ENCODE measurements around the gene AHNAK2.
"Not testable (repeated sequence)": the region's sequence is repeated elsewhere in the genome, so short reads cannot be mapped to it uniquely, and the experiment has no call there.

Gene AHNAK2

GRCh38 chr14:104953896-104954656 is 24.1 kb downstream of the AHNAK2 start:
- no peak for TF ChIP-seq CTCF (IDR thresholded peaks at IDR 0.05; ENCODE audit: insufficient read depth, low read length, missing control alignments)
- CTCF ChIA-PET, result interaction anchor here (1.3 to 1.4 kb wide), 2 partner anchors 21 to 23 kb away, joined by 3 to 4 read pairs; no protein-coding TSS in a partner anchor

GRCh38 chr14:104953097-104953496 is 25.1 kb downstream of the AHNAK2 start:
- ChIA-PET CTCF (no interaction called here), POLR2A (no interaction called here)
- no peak overlapping the region for H3K4me3 ChIP-seq (ENCODE audit: low read depth, low read length)
- TF ChIP-seq CTCF (IDR thresholded peaks at IDR 0.05; ENCODE audit: insufficient read depth, low read length, missing control alignments), result no peak
- DNase-seq (ENCODE audit: low read depth, low spot score), result no peak

More at GRCh38 chr14:104953896-104954656, 24.1 kb downstream of the AHNAK2 start:
- POLR2A ChIA-PET, result no interaction called here
- H3K4me3 ChIP-seq (ENCODE audit: low read depth, low read length), result no peak overlapping the region
- DNase-seq (ENCODE audit: low read depth, low spot score), result no peak

- DNase-seq (ENCODE audit: low read depth, low spot score); H3K4me3 ChIP-seq (ENCODE audit: low read depth, low read length); POLR2A ChIA-PET: not testable (repeated sequence)
- CTCF ChIA-PET, result interaction anchor here (1.3 kb wide), 1 partner anchor 18 kb away, joined by 3 read pairs; no protein-coding TSS in a partner anchor
Measured at GRCh38 chr14:104951863-104952657, 26.1 kb downstream of the AHNAK2 start.

- POLR2A ChIA-PET; H3K4me3 ChIP-seq (ENCODE audit: low read depth, low read length); DNase-seq (ENCODE audit: low read depth, low spot score); CTCF ChIA-PET: not testable (repeated sequence)
Measured at GRCh38 chr14:104950701-104951100, 27.5 kb downstream of the AHNAK2 start.

- TF ChIP-seq CTCF (IDR thresholded peaks at IDR 0.05; ENCODE audit: insufficient read depth, low read length, missing control alignments), result no peak
- ChIA-PET POLR2A (no interaction called here), CTCF (no interaction called here)
- H3K4me3 ChIP-seq (ENCODE audit: low read depth, low read length), result no peak overlapping the region
- no peak for DNase-seq (ENCODE audit: low read depth, low spot score)
Measured at GRCh38 chr14:104950021-104950420, 28.2 kb downstream of the AHNAK2 start.

GRCh38 chr14:104949406-104949955 is 28.7 kb downstream of the AHNAK2 start:
- H3K4me3 ChIP-seq (ENCODE audit: low read depth, low read length); DNase-seq (ENCODE audit: low read depth, low spot score); CTCF ChIA-PET; POLR2A ChIA-PET: not testable (repeated sequence)

- TF ChIP-seq CTCF (IDR thresholded peaks at IDR 0.05; ENCODE audit: insufficient read depth, low read length, missing control alignments), result no peak
- ChIA-PET POLR2A (interaction anchor here (0.6 kb wide), 1 partner anchor 116 kb away, joined by 3 read pairs; no protein-coding TSS in a partner anchor), CTCF (no interaction called here)
- DNase-seq (ENCODE audit: low read depth, low spot score), result no peak
- H3K4me3 ChIP-seq (ENCODE audit: low read depth, low read length), result no peak overlapping the region
Measured at GRCh38 chr14:104948736-104949031, 29.5 kb downstream of the AHNAK2 start.

- H3K4me3 ChIP-seq (ENCODE audit: low read depth, low read length); DNase-seq (ENCODE audit: low read depth, low spot score); POLR2A ChIA-PET; CTCF ChIA-PET: not testable (repeated sequence)
Measured at GRCh38 chr14:104947881-104948735, 30.1 kb downstream of the AHNAK2 start.

GRCh38 chr14:104947201-104947600 is 31.0 kb downstream of the AHNAK2 start:
- DNase-seq (ENCODE audit: low read depth, low spot score); H3K4me3 ChIP-seq (ENCODE audit: low read depth, low read length); CTCF ChIA-PET: not testable (repeated sequence)
- POLR2A ChIA-PET, result interaction anchor here (0.7 to 1.0 kb wide), 2 partner anchors 13 to 21 kb away, joined by 4 read pairs; no protein-coding TSS in a partner anchor

GRCh38 chr14:104945986-104946965 is 31.9 kb downstream of the AHNAK2 start:
- POLR2A ChIA-PET, result interaction anchor here (0.7 to 1.0 kb wide), 2 partner anchors 12 to 22 kb away, joined by 4 read pairs; no protein-coding TSS in a partner anchor
- CTCF ChIA-PET; DNase-seq (ENCODE audit: low read depth, low spot score); H3K4me3 ChIP-seq (ENCODE audit: low read depth, low read length): not testable (repeated sequence)
